K562 (cell line): Measurements from ENCODE around the gene ZNF689. TPM values are rescaled to one million over a fixed set of nuclear protein-coding genes. Genes with fewer than 3 reads are reported as not detected.

Source experiments
- ATF7 ChIP-seq: fragments of 450-650 bp; IDR thresholded peaks from 2 replicates; pipeline ENCODE4 v1.7.1; 2014; ENCODE audit warnings: mild to moderate bottlenecking, moderate library complexity
- CREBBP ChIP-seq: IDR thresholded peaks from one replicate; pipeline ENCODE4 v1.6.1; 2012; ENCODE audit warnings: low read depth, mild to moderate bottlenecking, control low read depth, inconsistent platforms, low read length
- EHMT2 ChIP-seq: fragments of 450-650 bp; IDR thresholded peaks from 2 replicates; pipeline ENCODE4 v1.6.1; 2018; ENCODE audit warnings: antibody characterized with exemption
- ETV5 ChIP-seq: sonication (generic); formaldehyde crosslinking; IDR thresholded peaks from 2 replicates; pipeline ENCODE4 v1.4.0; 2020; ENCODE audit warnings: low read depth, mild to moderate bottlenecking, missing genetic modification reagents
- FOXK2 ChIP-seq, 2 experiments: fragments of 450-650 bp; IDR thresholded peaks in 1 of 2; conservative IDR thresholded peaks in 1 of 2; 2 replicates each; pipeline ENCODE4 v1.6.1; 2016; ENCODE audit warnings: low read depth in 2 of 2, mild to moderate bottlenecking in 1 of 2
- GATAD2A ChIP-seq: fragments of 450-650 bp; IDR thresholded peaks from 2 replicates; pipeline ENCODE4 v1.6.1; 2017
- HNRNPH1 ChIP-seq: fragments of 200-400 bp; formaldehyde crosslinking; optimal IDR thresholded peaks from 2 replicates; pipeline ENCODE3; 2017; ENCODE audit warnings: low read depth, mild to moderate bottlenecking, low read length, moderate library complexity
- HSF4 ChIP-seq: fragments of 250-450 bp; sonication (Bioruptor Pico); IDR thresholded peaks from 2 replicates; pipeline ENCODE4 v2.1.2; 2022; ENCODE audit warnings: mild to moderate bottlenecking, moderate library complexity, borderline replicate concordance
- KDM4B ChIP-seq, 2 experiments: fragments of 450-650 bp in 1 of 2; sonication (generic) in 1 of 2; IDR thresholded peaks; 2 replicates each; pipeline ENCODE4 v1.6.1; 2016 to 2017; ENCODE audit warnings: borderline replicate concordance in 2 of 2, antibody characterized with exemption in 1 of 2, low read depth in 1 of 2, mild to moderate bottlenecking in 1 of 2
- MYC ChIP-seq, 2 experiments: fragments of 250-450 bp in 1 of 2; sonication (Bioruptor Pico) in 1 of 2; IDR thresholded peaks; 2 replicates each; pipeline versions ENCODE4 v1.5.1 to v1.6.1; 2012 to 2021; ENCODE audit warnings: low read depth in 2 of 2, borderline replicate concordance in 1 of 2, improper control_type of control experiment in 1 of 2, low read length in 1 of 2, mild to moderate bottlenecking in 1 of 2, moderate library complexity in 1 of 2
- NFXL1 ChIP-seq: fragments of 450-650 bp; formaldehyde crosslinking; IDR thresholded peaks from 2 replicates; pipeline ENCODE4 v1.4.0; 2021; ENCODE audit warnings: mild to moderate bottlenecking
- POLR2B ChIP-seq: fragments of 450-650 bp; IDR thresholded peaks from 2 replicates; pipeline ENCODE4 v1.6.1; 2018; ENCODE audit warnings: low read depth; ENCODE audit not compliant: partially characterized antibody
- RBM14 ChIP-seq: fragments of 200-400 bp; formaldehyde crosslinking; IDR thresholded peaks from 2 replicates; pipeline ENCODE4 v1.6.1; 2018; ENCODE audit warnings: low read depth, mild to moderate bottlenecking, low read length, moderate library complexity, borderline replicate concordance; ENCODE audit not compliant: insufficient read depth
- SMAD1 ChIP-seq: fragments of 150-350 bp; IDR thresholded peaks from 2 replicates; pipeline ENCODE4 v1.6.1; 2014; ENCODE audit warnings: low read length, low read depth; ENCODE audit not compliant: partially characterized antibody
- SRF ChIP-seq, 2 experiments: fragments of 250-450, 450-650 bp in 1 of 2; sonication (Bioruptor Pico) in 1 of 2; sonication (generic) in 1 of 2; formaldehyde crosslinking; IDR thresholded peaks; 2 replicates each; pipeline versions ENCODE4 v1.5.0 to v1.5.1; 2020 to 2022; ENCODE audit warnings: mild to moderate bottlenecking in 1 of 2, missing genetic modification reagents in 1 of 2
- TFAM ChIP-seq: fragments of 250-450 bp; sonication (Bioruptor Pico); conservative IDR thresholded peaks from 2 replicates; pipeline ENCODE4 v1.5.0; 2021; ENCODE audit warnings: mild to moderate bottlenecking, moderate library complexity
- WHSC1 ChIP-seq: IDR thresholded peaks from one replicate; pipeline ENCODE4 v1.6.1; 2012; ENCODE audit warnings: low read length, control low read depth, inconsistent platforms
- ZNF140 ChIP-seq: fragments of 250-450 bp; sonication (Bioruptor Pico); IDR thresholded peaks from 2 replicates; pipeline ENCODE4 v1.8.0; 2021; ENCODE audit warnings: moderate library complexity, mild to moderate bottlenecking, inconsistent platforms
- ZNF184 ChIP-seq: sonication (generic); formaldehyde crosslinking; IDR thresholded peaks from 2 replicates; pipeline ENCODE4 v1.5.0; 2020; ENCODE audit warnings: missing genetic modification reagents
- ZNF24 ChIP-seq: fragments of 450-650 bp; IDR thresholded peaks from 2 replicates; pipeline ENCODE4 v1.6.1; 2016
- ZNF444 ChIP-seq: fragments of 250-450 bp; sonication (Bioruptor Pico); IDR thresholded peaks from 2 replicates; pipeline ENCODE4 v1.4.0; 2020; ENCODE audit warnings: mild to moderate bottlenecking, moderate library complexity
- ZNF785 ChIP-seq: fragments of 250-450 bp; sonication (Bioruptor Pico); IDR thresholded peaks from 2 replicates; pipeline ENCODE4 v1.4.0; 2020; ENCODE audit warnings: mild to moderate bottlenecking
- polyA plus RNA-seq, 8 experiments: library from polyadenylated mRNA; depleted of rRNA in 4 of 8; stranded (reverse) in 5 of 8; unstranded in 3 of 8; fragments of >200 nt; fragmentation: Nextera tagmentation in 2 of 8; fragmentation: Illumina TruSeq in 1 of 8; extraction: Ambion mirVana in 2 of 8; extraction: Trizol in 1 of 8; gene quantifications; 2 replicates each; pipeline versions ENCODE4 v1.2.1 to v1.2.3, GENCODE V29; 2011 to 2014; ENCODE audit warnings: inconsistent platforms in 1 of 8, missing spikeins in 1 of 8
- total RNA-seq, 7 experiments: library from RNA; depleted of rRNA in 6 of 7; stranded (reverse); fragments of >200 nt in 6 of 7; fragmentation: Illumina TruSeq in 2 of 7; extraction: Trizol in 2 of 7; gene quantifications; 2 replicates each; pipeline versions ENCODE4 v1.2.1 to v1.2.3, GENCODE V29; 2011 to 2021; ENCODE audit warnings: low replicate concordance in 1 of 7
- TF ChIP-seq, protein P1 (sequence below): sonication (generic); formaldehyde crosslinking; IDR thresholded peaks from 2 replicates; pipeline ENCODE4 v1.8.0; 2022; ENCODE audit warnings: missing genetic modification reagents, mild to moderate bottlenecking, moderate library complexity, borderline replicate concordance
- TF ChIP-seq, protein P2 (sequence below), 3 experiments: fragments of 200-800 bp in 1 of 3; fragments of 250-450 bp in 1 of 3; fragments of 450-650 bp in 1 of 3; sonication (Bioruptor Pico) in 1 of 3; sonication (Bioruptor generic) in 1 of 3; formaldehyde crosslinking in 1 of 3; IDR thresholded peaks; 2 replicates each; pipeline versions ENCODE4 v1.6.1 to v1.8.0; 2016 to 2022; ENCODE audit warnings: mild to moderate bottlenecking in 2 of 3, missing genetic modification characterization in 2 of 3, missing compliant biosample characterization in 1 of 3, moderate library complexity in 1 of 3

The ZNF689 gene
- total and polyA plus RNA-seq, 9 of the 15 experiments (the other 6 are each of a cell fraction or from before 2014, with no cell fraction given), result 5.4 to 15.4 (median 10.8) TPM

DNA sequence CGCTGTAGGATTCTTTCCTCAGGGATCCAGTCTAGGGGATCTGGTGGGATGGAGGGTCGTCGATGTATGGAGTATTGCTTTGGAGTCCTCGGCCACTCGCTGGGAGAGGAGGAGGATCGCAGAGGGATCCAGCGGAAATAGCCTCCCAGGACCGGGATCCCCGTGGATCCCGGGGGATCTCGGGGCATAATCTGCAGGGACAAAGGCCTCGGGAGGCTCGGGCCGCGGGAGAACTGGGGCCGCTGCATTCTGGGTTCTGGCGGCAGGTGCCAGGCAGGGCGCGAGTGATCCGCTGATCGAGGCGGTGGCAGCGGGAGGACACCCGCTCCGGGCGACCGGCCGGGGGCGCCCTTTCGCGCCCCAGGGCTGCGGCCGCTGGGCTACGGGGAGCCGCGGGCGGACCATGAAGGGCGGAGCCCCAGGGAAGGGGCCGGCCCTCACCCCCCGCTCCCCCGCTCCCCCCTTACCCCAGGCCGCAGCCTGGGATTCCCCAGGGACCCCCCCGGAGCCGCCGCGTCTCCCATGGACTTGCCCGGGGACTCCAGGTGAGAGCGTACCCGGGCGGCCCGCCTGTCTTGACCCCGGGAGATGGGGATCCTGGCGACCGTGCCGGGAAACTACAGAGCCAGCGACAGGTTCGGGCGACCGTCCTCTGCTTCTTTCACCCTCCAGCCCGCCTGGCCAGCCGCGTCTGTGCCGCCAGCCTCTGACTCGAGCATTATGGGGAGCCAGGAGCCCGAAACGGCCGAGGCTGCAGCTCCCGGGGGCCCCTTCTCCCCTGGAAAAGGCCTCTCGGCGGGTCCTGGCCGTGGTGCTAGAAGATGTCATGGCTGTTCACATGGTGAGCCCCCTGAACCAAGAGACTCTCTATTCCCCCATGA lies 41.2 kb upstream of the ZNF689 start (continued):
- TF ChIP-seq MYC (IDR thresholded peaks at IDR 0.05; ENCODE audit: low read depth, low read length) (peak; percentile 67), MYC (CRISPR knock-in tag; IDR thresholded peaks at IDR 0.05; ENCODE audit: borderline replicate concordance, low read depth) (peak; percentile 58; the same call in 1 of the 2 replicates), FOXK2 (conservative IDR thresholded peaks at IDR 0.05 in 1 of 2, IDR thresholded peaks at IDR 0.05 in 1 of 2; ENCODE audit: low read depth in 2 of 2) (no peak), ZNF785 (CRISPR knock-in tag) (no peak), ZNF140 (CRISPR knock-in tag) (no peak), ZNF444 (CRISPR knock-in tag) (no peak), ZNF24 (no peak), GATAD2A (no peak), POLR2B (peak; percentile 62), NFXL1 (CRISPR knock-in tag) (no peak), EHMT2 (no peak), ATF7 (peak; percentile 11; the same call in 1 of the 2 replicates), TFAM (CRISPR knock-in tag) (no peak), ZNF184 (no peak), SRF (CRISPR knock-in tag; IDR thresholded peaks at IDR 0.05) (no peak), KDM4B (IDR thresholded peaks at IDR 0.05; ENCODE audit: borderline replicate concordance in 2 of 2, low read depth in 1 of 2) (no peak), RBM14 (no peak), CREBBP (no peak), HNRNPH1 (no peak), SMAD1 (no peak), WHSC1 (no peak), HSF4 (CRISPR knock-in tag) (no peak), ETV5 (no peak)
- TF ChIP-seq, protein P1, sequence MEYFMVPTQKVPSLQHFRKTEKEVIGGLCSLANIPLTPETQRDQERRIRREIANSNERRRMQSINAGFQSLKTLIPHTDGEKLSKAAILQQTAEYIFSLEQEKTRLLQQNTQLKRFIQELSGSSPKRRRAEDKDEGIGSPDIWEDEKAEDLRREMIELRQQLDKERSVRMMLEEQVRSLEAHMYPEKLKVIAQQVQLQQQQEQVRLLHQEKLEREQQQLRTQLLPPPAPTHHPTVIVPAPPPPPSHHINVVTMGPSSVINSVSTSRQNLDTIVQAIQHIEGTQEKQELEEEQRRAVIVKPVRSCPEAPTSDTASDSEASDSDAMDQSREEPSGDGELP (CRISPR knock-in tag), result 0 out of 2 replicates have a peak, but pooled peaks have one; percentile 13
- TF ChIP-seq, protein P2, sequence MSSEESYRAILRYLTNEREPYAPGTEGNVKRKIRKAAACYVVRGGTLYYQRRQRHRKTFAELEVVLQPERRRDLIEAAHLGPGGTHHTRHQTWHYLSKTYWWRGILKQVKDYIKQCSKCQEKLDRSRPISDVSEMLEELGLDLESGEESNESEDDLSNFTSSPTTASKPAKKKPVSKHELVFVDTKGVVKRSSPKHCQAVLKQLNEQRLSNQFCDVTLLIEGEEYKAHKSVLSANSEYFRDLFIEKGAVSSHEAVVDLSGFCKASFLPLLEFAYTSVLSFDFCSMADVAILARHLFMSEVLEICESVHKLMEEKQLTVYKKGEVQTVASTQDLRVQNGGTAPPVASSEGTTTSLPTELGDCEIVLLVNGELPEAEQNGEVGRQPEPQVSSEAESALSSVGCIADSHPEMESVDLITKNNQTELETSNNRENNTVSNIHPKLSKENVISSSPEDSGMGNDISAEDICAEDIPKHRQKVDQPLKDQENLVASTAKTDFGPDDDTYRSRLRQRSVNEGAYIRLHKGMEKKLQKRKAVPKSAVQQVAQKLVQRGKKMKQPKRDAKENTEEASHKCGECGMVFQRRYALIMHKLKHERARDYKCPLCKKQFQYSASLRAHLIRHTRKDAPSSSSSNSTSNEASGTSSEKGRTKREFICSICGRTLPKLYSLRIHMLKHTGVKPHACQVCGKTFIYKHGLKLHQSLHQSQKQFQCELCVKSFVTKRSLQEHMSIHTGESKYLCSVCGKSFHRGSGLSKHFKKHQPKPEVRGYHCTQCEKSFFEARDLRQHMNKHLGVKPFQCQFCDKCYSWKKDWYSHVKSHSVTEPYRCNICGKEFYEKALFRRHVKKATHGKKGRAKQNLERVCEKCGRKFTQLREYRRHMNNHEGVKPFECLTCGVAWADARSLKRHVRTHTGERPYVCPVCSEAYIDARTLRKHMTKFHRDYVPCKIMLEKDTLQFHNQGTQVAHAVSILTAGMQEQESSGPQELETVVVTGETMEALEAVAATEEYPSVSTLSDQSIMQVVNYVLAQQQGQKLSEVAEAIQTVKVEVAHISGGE (CRISPR knock-in tag; IDR thresholded peaks at IDR 0.05), result no peak
